HepG2 (cell line): ENCODE measurements around the gene KLHL5. TPM values are rescaled to one million over a fixed set of nuclear protein-coding genes. Genes with fewer than 3 reads are reported as not detected.
A peak's percentile ranks its signal among the peaks of the same experiment; 100 is the strongest.

Experiments used
- ELF3 ChIP-seq: IDR thresholded peaks from 2 replicates; pipeline ENCODE4 v1.6.1; 2016; ENCODE audit warnings: missing genetic modification reagents, missing compliant biosample characterization
- HOXD1 ChIP-seq: sonication (generic); formaldehyde crosslinking; IDR thresholded peaks from 2 replicates; pipeline ENCODE4 v1.5.0; 2020; ENCODE audit warnings: missing genetic modification reagents
- MEIS1 ChIP-seq: sonication (generic); formaldehyde crosslinking; IDR thresholded peaks from 2 replicates; pipeline ENCODE4 v1.9.0; 2021; ENCODE audit warnings: mild to moderate bottlenecking, missing genetic modification reagents, moderate library complexity, borderline replicate concordance
- MXI1 ChIP-seq: IDR thresholded peaks from 3 replicates; pipeline ENCODE4 v1.6.1; 2012; ENCODE audit warnings: low read depth, low read length, inconsistent platforms, borderline replicate concordance
- SNAPC2 ChIP-seq: sonication (generic); formaldehyde crosslinking; IDR thresholded peaks from 2 replicates; pipeline ENCODE4 v1.8.1; 2022; ENCODE audit warnings: mild to moderate bottlenecking, missing genetic modification reagents
- ZBTB8A ChIP-seq: sonication (generic); formaldehyde crosslinking; IDR thresholded peaks from 2 replicates; pipeline ENCODE4 v1.4.0; 2020; ENCODE audit warnings: mild to moderate bottlenecking, low read depth, missing genetic modification reagents, borderline replicate concordance
- ZNF484 ChIP-seq: sonication (generic); formaldehyde crosslinking; IDR thresholded peaks from 2 replicates; pipeline ENCODE4 v1.5.1; 2020; ENCODE audit warnings: mild to moderate bottlenecking, low read depth, missing genetic modification reagents, borderline replicate concordance
- ZNF577 ChIP-seq: sonication (generic); formaldehyde crosslinking; IDR thresholded peaks from 2 replicates; pipeline ENCODE4 v1.4.0; 2020; ENCODE audit warnings: mild to moderate bottlenecking, low read depth, missing genetic modification reagents, borderline replicate concordance
- ZNF646 ChIP-seq: sonication (generic); formaldehyde crosslinking; IDR thresholded peaks from 2 replicates; pipeline ENCODE4 v1.9.0; 2021; ENCODE audit warnings: mild to moderate bottlenecking, missing genetic modification reagents
- ZNF740 ChIP-seq: sonication (generic); formaldehyde crosslinking; IDR thresholded peaks from 2 replicates; pipeline ENCODE4 v1.4.0; 2020; ENCODE audit warnings: missing genetic modification reagents
- polyA plus RNA-seq, 8 experiments: library from polyadenylated mRNA; depleted of rRNA in 3 of 8; stranded (reverse) in 7 of 8; unstranded in 1 of 8; fragments of >200 nt; fragmentation: Illumina TruSeq in 4 of 8; extraction: Trizol in 4 of 8; gene quantifications; 2 replicates each; pipeline versions ENCODE4 v1.2.1 to v1.2.3, GENCODE V29; 2011 to 2016; ENCODE audit warnings: low read depth in 4 of 8, missing spikeins in 1 of 8, mixed read lengths in 1 of 8; ENCODE audit not compliant: insufficient read depth in 1 of 8
- total RNA-seq, 5 experiments: library from RNA; depleted of rRNA; stranded (reverse); fragments of >200 nt; fragmentation: Illumina TruSeq; extraction: Trizol; gene quantifications; 2 replicates each; pipeline ENCODE4 v1.2.3, GENCODE V29; 2016; ENCODE audit warnings: low read depth in 1 of 5
- TF ChIP-seq, protein P1 (sequence below): sonication (generic); formaldehyde crosslinking; IDR thresholded peaks from 2 replicates; pipeline ENCODE4 v1.5.0; 2020; ENCODE audit warnings: mild to moderate bottlenecking, missing genetic modification reagents
- TF ChIP-seq, protein P2 (sequence below): IDR thresholded peaks from 2 replicates; pipeline ENCODE4 v1.6.1; 2016; ENCODE audit warnings: missing compliant biosample characterization, missing genetic modification reagents, borderline replicate concordance
- TF ChIP-seq, protein P3 (sequence below): sonication (generic); formaldehyde crosslinking; IDR thresholded peaks from 2 replicates; pipeline ENCODE4 v1.5.0; 2020; ENCODE audit warnings: mild to moderate bottlenecking, missing genetic modification reagents, borderline replicate concordance
- TF ChIP-seq, protein P4 (sequence below): sonication (generic); formaldehyde crosslinking; IDR thresholded peaks from 2 replicates; pipeline ENCODE4 v1.4.0; 2020; ENCODE audit warnings: missing genetic modification reagents

Gene KLHL5
- total and polyA plus RNA-seq, 2 of the 13 experiments (the other 11 are each of a cell fraction or from before 2014, with no cell fraction given): 36.2 to 38.7 TPM

DNA sequence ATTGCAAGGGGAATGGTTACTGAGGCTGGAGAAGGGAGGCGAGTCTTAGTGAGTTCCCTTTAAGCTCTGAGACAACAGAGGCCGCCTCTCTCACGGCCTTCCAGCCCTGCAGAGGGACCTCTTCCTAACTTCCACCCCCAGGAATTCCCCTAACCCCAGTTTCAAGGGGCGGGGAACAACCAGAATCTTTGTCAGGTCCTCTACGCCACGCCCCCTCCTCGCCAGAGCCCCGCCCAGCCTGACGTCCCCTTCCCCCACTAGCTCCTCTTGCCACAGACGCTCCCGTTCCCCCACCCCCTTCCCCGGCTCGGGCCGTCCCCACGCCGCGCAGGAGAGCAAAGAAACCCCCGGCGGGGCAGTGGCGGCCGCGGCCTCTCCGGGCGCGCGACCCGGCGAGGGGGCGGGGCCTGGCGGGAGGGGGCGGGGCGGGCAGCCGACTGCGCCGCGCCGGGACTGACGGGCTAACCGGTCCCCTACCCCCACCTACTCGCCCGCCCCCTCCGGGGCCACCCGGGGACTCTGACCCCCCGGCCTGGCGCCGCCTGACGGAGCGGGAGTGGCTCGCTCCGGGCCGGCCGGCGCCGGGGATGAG is 17.6 kb upstream of the KLHL5 start (continued):
- TF ChIP-seq ZNF646 (CRISPR knock-in tag) (no peak), MXI1 (no peak), ZNF740 (CRISPR knock-in tag) (no peak), SNAPC2 (CRISPR knock-in tag) (no peak), MEIS1 (CRISPR knock-in tag) (0 out of 2 replicates have a peak, but pooled peaks have one; percentile 55), HOXD1 (CRISPR knock-in tag) (no peak), ZNF577 (no peak), ZNF484 (CRISPR knock-in tag) (no peak), ZBTB8A (CRISPR knock-in tag) (no peak), ELF3 (CRISPR knock-in tag) (no peak)
- TF ChIP-seq, protein P1, sequence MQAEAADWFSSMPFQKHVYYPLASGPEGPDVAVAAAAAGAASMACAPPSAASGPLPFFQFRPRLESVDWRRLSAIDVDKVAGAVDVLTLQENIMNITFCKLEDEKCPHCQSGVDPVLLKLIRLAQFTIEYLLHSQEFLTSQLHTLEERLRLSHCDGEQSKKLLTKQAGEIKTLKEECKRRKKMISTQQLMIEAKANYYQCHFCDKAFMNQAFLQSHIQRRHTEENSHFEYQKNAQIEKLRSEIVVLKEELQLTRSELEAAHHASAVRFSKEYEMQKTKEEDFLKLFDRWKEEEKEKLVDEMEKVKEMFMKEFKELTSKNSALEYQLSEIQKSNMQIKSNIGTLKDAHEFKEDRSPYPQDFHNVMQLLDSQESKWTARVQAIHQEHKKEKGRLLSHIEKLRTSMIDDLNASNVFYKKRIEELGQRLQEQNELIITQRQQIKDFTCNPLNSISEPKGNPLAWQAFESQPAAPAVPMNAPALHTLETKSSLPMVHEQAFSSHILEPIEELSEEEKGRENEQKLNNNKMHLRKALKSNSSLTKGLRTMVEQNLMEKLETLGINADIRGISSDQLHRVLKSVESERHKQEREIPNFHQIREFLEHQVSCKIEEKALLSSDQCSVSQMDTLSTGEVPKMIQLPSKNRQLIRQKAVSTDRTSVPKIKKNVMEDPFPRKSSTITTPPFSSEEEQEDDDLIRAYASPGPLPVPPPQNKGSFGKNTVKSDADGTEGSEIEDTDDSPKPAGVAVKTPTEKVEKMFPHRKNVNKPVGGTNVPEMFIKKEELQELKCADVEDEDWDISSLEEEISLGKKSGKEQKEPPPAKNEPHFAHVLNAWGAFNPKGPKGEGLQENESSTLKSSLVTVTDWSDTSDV (CRISPR knock-in tag): no peak
- TF ChIP-seq, protein P2, sequence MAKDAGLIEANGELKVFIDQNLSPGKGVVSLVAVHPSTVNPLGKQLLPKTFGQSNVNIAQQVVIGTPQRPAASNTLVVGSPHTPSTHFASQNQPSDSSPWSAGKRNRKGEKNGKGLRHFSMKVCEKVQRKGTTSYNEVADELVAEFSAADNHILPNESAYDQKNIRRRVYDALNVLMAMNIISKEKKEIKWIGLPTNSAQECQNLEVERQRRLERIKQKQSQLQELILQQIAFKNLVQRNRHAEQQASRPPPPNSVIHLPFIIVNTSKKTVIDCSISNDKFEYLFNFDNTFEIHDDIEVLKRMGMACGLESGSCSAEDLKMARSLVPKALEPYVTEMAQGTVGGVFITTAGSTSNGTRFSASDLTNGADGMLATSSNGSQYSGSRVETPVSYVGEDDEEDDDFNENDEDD (CRISPR knock-in tag): no peak
- TF ChIP-seq, protein P3, sequence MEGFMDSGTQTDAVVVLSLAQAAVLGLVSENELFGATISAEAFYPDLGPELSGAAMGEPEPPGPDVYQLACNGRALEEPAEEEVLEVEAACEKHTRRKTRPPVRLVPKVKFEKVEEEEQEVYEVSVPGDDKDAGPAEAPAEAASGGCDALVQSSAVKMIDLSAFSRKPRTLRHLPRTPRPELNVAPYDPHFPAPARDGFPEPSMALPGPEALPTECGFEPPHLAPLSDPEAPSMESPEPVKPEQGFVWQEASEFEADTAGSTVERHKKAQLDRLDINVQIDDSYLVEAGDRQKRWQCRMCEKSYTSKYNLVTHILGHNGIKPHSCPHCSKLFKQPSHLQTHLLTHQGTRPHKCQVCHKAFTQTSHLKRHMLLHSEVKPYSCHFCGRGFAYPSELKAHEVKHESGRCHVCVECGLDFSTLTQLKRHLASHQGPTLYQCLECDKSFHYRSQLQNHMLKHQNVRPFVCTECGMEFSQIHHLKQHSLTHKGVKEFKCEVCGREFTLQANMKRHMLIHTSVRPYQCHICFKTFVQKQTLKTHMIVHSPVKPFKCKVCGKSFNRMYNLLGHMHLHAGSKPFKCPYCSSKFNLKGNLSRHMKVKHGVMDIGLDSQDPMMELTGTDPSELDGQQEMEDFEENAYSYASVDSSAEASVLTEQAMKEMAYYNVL (CRISPR knock-in tag): 0 out of 2 replicates have a peak, but pooled peaks have one; percentile 44
- TF ChIP-seq, protein P4, sequence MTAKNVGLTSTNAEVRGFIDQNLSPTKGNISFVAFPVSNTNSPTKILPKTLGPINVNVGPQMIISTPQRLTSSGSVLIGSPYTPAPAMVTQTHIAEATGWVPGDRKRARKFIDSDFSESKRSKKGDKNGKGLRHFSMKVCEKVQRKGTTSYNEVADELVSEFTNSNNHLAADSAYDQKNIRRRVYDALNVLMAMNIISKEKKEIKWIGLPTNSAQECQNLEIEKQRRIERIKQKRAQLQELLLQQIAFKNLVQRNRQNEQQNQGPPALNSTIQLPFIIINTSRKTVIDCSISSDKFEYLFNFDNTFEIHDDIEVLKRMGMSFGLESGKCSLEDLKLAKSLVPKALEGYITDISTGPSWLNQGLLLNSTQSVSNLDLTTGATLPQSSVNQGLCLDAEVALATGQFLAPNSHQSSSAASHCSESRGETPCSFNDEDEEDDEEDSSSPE (CRISPR knock-in tag): no peak
